Thyroid gland (tissue), 4 donors: ENCODE data around the gene CDR2L.

ENCODE experiments used
- POLR2A ChIP-seq, 2 donors: fragments of 450-650 bp; IDR thresholded peaks; one replicate each; pipeline ENCODE4 v1.6.1; 2017; ENCODE audit warnings: antibody characterized with exemption in 2 of 2, mild to moderate bottlenecking in 2 of 2, moderate library complexity in 1 of 2
- TF ChIP-seq, protein P1 (sequence below), 6 experiments: fragments of 200-600 bp in 3 of 6; fragments of 450-650 bp in 3 of 6; sonication (generic) in 3 of 6; IDR thresholded peaks; one replicate each; pipeline ENCODE4 v1.5.1; 2016 to 2019; ENCODE audit warnings: antibody characterized with exemption in 6 of 6, mild to moderate bottlenecking in 2 of 6, inconsistent platforms in 1 of 6, moderate library complexity in 1 of 6

DNA sequence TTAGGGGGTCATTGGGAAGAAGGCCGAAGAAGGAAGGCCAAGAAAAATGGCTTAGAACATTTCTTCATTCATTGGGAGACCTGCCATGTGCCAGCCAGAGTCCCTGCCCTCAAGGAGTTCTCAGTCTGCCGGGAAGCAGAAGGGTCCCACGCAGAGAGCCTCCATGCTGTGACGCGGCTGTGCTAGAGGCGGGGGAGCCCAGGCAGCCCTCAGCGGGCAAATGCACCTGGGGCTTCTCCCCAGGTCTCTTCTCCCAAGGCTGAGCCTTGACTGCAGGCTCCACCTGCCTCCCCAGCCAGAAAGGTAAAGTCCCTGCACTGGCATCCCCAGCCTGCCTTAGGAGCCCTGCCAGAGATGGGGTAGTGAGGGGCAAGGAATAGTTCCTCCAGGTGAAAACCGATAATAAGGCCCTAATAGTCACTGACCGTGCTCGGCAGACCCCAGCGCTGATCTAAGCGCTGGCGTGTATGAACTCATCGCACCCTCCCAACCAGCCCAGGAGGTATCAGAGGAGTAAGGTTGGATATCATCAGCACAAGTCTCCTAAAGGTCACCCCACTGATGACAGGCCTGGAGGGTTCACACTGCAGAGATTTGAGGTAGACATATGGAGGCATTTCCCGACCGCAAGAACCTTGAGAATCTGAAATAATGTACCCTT, 6.0 kb upstream of the CDR2L start:
- TF ChIP-seq, protein P1, sequence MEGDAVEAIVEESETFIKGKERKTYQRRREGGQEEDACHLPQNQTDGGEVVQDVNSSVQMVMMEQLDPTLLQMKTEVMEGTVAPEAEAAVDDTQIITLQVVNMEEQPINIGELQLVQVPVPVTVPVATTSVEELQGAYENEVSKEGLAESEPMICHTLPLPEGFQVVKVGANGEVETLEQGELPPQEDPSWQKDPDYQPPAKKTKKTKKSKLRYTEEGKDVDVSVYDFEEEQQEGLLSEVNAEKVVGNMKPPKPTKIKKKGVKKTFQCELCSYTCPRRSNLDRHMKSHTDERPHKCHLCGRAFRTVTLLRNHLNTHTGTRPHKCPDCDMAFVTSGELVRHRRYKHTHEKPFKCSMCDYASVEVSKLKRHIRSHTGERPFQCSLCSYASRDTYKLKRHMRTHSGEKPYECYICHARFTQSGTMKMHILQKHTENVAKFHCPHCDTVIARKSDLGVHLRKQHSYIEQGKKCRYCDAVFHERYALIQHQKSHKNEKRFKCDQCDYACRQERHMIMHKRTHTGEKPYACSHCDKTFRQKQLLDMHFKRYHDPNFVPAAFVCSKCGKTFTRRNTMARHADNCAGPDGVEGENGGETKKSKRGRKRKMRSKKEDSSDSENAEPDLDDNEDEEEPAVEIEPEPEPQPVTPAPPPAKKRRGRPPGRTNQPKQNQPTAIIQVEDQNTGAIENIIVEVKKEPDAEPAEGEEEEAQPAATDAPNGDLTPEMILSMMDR (IDR thresholded peaks at IDR 0.05): no peak
- TF ChIP-seq POLR2A (IDR thresholded peaks at IDR 0.05): no peak
